Neuronal stem cell (in vitro differentiated cells): ENCODE measurements around the gene MGST2.

Experiments used
- DNase-seq: peaks from one replicate; pipeline ENCODE4 v3.0.0-alpha.2; 2013; ENCODE audit warnings: low spot score
- H2AFZ ChIP-seq: one replicate; pipeline ENCODE4 v1.6.1; 2013; ENCODE audit warnings: mild to moderate bottlenecking, low read length, inconsistent platforms
- H2AK5ac ChIP-seq: 2 replicates; pipeline ENCODE4 v1.6.1; 2013; ENCODE audit warnings: low read depth, mild to moderate bottlenecking, inconsistent platforms, low read length, moderate library complexity, mixed read lengths
- H2BK120ac ChIP-seq: 2 replicates; pipeline ENCODE4 v1.6.1; 2013; ENCODE audit warnings: low read depth, mild to moderate bottlenecking, inconsistent platforms, low read length, moderate library complexity, mixed read lengths
- H2BK12ac ChIP-seq: one replicate; pipeline ENCODE4 v1.6.1; 2013; ENCODE audit warnings: low read length, inconsistent platforms
- H2BK15ac ChIP-seq: 2 replicates; pipeline ENCODE4 v1.6.1; 2013; ENCODE audit warnings: mild to moderate bottlenecking, low read length, inconsistent platforms, mixed read lengths
- H2BK5ac ChIP-seq: one replicate; pipeline ENCODE4 v1.6.1; 2013; ENCODE audit warnings: inconsistent platforms, mild to moderate bottlenecking, low read length, moderate library complexity
- H3K14ac ChIP-seq: one replicate; pipeline ENCODE4 v1.6.1; 2013; ENCODE audit warnings: low read length, inconsistent platforms
- H3K18ac ChIP-seq: 2 replicates; pipeline ENCODE4 v1.6.1; 2013; ENCODE audit warnings: low read length, inconsistent platforms
- H3K23ac ChIP-seq: 2 replicates; pipeline ENCODE4 v1.6.1; 2013; ENCODE audit warnings: low read depth, mild to moderate bottlenecking, mixed read lengths, low read length, inconsistent platforms; ENCODE audit not compliant: poor library complexity
- H3K27ac ChIP-seq: replicated peaks from 3 replicates; pipeline ENCODE4 v1.5.1; 2013; ENCODE audit warnings: low read length, inconsistent platforms
- H3K27me3 ChIP-seq, 3 experiments: 2 replicates each; pipeline ENCODE4 v1.6.1; 2013; ENCODE audit warnings: low read length in 3 of 3, mild to moderate bottlenecking in 2 of 3, inconsistent platforms in 1 of 3, low read depth in 1 of 3, mixed read lengths in 1 of 3, moderate library complexity in 1 of 3; ENCODE audit not compliant: control insufficient read depth in 3 of 3, insufficient read depth in 3 of 3
- H3K36me3 ChIP-seq, 2 donors: replicated peaks in 1 of 2; 2 replicates each; pipeline ENCODE4 v1.6.1; 2013; ENCODE audit warnings: low read length in 2 of 2; ENCODE audit not compliant: control insufficient read depth in 2 of 2, insufficient read depth in 2 of 2
- H3K4ac ChIP-seq: 2 replicates; pipeline ENCODE4 v1.6.1; 2013; ENCODE audit warnings: inconsistent platforms, mild to moderate bottlenecking, low read length, moderate library complexity
- H3K4me1 ChIP-seq, 2 donors: 1 replicate in 1 of 2; 2 replicates in 1 of 2; pipeline ENCODE4 v1.6.1; 2013; ENCODE audit warnings: low read length in 2 of 2, low read depth in 1 of 2; ENCODE audit not compliant: control insufficient read depth in 2 of 2, insufficient read depth in 1 of 2
- H3K4me2 ChIP-seq: one replicate; pipeline ENCODE4 v1.6.1; 2013; ENCODE audit warnings: mild to moderate bottlenecking, low read length, inconsistent platforms; ENCODE audit not compliant: insufficient read depth, poor library complexity, severe bottlenecking
- H3K4me3 ChIP-seq, 2 donors: 2 replicates each; pipeline ENCODE4 v1.5.1; 2013; ENCODE audit warnings: low read length in 2 of 2, mild to moderate bottlenecking in 2 of 2, inconsistent platforms in 1 of 2, moderate library complexity in 1 of 2
- H3K79me1 ChIP-seq: one replicate; pipeline ENCODE4 v1.6.1; 2013; ENCODE audit warnings: low read depth, mild to moderate bottlenecking, inconsistent platforms, low read length, moderate library complexity
- H3K9ac ChIP-seq: one replicate; pipeline ENCODE4 v1.6.1; 2013; ENCODE audit warnings: mild to moderate bottlenecking, low read depth, low read length, inconsistent platforms; ENCODE audit not compliant: poor library complexity
- H3K9me3 ChIP-seq, 2 donors: replicated peaks in 1 of 2; 2 replicates each; pipeline versions ENCODE3 to v1.6.1; 2013; ENCODE audit warnings: low read length in 2 of 2, mild to moderate bottlenecking in 2 of 2, inconsistent platforms in 1 of 2, low read depth in 1 of 2, mixed read lengths in 1 of 2, moderate library complexity in 1 of 2; ENCODE audit not compliant: control insufficient read depth in 2 of 2, insufficient read depth in 1 of 2
- H4K8ac ChIP-seq: one replicate; pipeline ENCODE4 v1.6.1; 2013; ENCODE audit warnings: low read depth, mild to moderate bottlenecking, inconsistent platforms, low read length, moderate library complexity
- H4K91ac ChIP-seq: one replicate; pipeline ENCODE4 v1.6.1; 2013; ENCODE audit warnings: low read length, low read depth, mild to moderate bottlenecking, inconsistent platforms; ENCODE audit not compliant: poor library complexity
- whole genome bisulfite sequencing, 2 donors: extraction: QIAGEN DNeasy Blood & Tissue Kit; methylation state at CpG; one replicate each; pipeline ENCODE4 v1.1.7; 2013; ENCODE audit warnings: missing lambda C conversion rate in 2 of 2, mixed read lengths in 1 of 2; ENCODE audit not compliant: insufficient read length in 2 of 2, insufficient replicate concordance in 1 of 2; ENCODE audit errors: extremely low coverage in 2 of 2; 5-methylcytosine and 5-hydroxymethylcytosine counted together

Gene MGST2

GRCh38 chr4:139753686-139754085, 88.1 kb downstream of the MGST2 start:
- Histone ChIP-seq H3K27me3 (no peaks in the 10 kb centered on the region), H3K4me1 (peaks cover 6 to 16% of the 10 kb centered on the region in 2 donors), H4K8ac (no peak overlapping the region), H2BK120ac (no peak overlapping the region), H2BK5ac (no peak overlapping the region), H3K4ac (no peak overlapping the region), H3K36me3 (no peaks in the 10 kb centered on the region), H2BK12ac (no peak overlapping the region), H2AK5ac (no peak overlapping the region), H3K9ac (no peak overlapping the region), H3K9me3 (no peaks in the 10 kb centered on the region), H2AFZ (no peak overlapping the region), H2BK15ac (no peak overlapping the region), H3K4me2 (no peak overlapping the region), H3K27ac (no peak overlapping the region), H3K4me3 (no peak overlapping the region), H4K91ac (no peak overlapping the region), H3K23ac (no peak overlapping the region), H3K18ac (no peak overlapping the region), H3K79me1 (no peaks in the 10 kb centered on the region), H3K14ac (no peak overlapping the region)
- no CpG with 5 or more reads among the region's 3 CpGs for WGBS, 2 donors
- DNase-seq, result no peak
